Neural cell (in vitro differentiated cells): ENCODE results near the gene FOXL1. TPM values are rescaled to one million over a fixed set of nuclear protein-coding genes. Genes with fewer than 3 reads are reported as not detected.

Experiments used
- H2AFZ ChIP-seq: fragments of 200-600, 300-800 bp; sonication (generic), shearing (Covaris generic); 2 replicates; pipeline ENCODE4 v1.6.0; 2014; ENCODE audit warnings: low read depth, mild to moderate bottlenecking, antibody characterized with exemption, low read length, moderate library complexity
- H3F3A ChIP-seq: fragments of 200-600 bp; shearing (Covaris generic); 2 replicates; pipeline ENCODE4 v1.6.1; 2016; ENCODE audit warnings: mild to moderate bottlenecking, moderate library complexity, mixed read lengths, antibody characterized with exemption, low read length; ENCODE audit not compliant: insufficient read depth, poor library complexity, severe bottlenecking
- H3K27ac ChIP-seq: fragments of 200-600, 300-800 bp; sonication (generic), shearing (Covaris generic); 2 replicates; pipeline ENCODE4 v1.5.1; 2014; ENCODE audit warnings: mild to moderate bottlenecking, low read length, moderate library complexity
- H3K27me3 ChIP-seq: fragments of 300-800, 200-600 bp; sonication (generic), shearing (Covaris generic); 2 replicates; pipeline ENCODE4 v1.6.0; 2014; ENCODE audit warnings: mild to moderate bottlenecking, low read depth, low read length, moderate library complexity; ENCODE audit not compliant: insufficient read depth
- H3K36me3 ChIP-seq: fragments of 300-800, 200-600 bp; sonication (generic), shearing (Covaris generic); 2 replicates; pipeline ENCODE4 v1.5.1; 2014; ENCODE audit warnings: mild to moderate bottlenecking, antibody characterized with exemption, low read length, moderate library complexity; ENCODE audit not compliant: insufficient read depth
- H3K4me2 ChIP-seq: fragments of 300-800, 200-600 bp; sonication (generic), shearing (Covaris generic); 2 replicates; pipeline ENCODE4 v1.6.0; 2014; ENCODE audit warnings: mild to moderate bottlenecking, low read length
- H3K4me3 ChIP-seq: fragments of 300-800, 200-600 bp; sonication (generic), shearing (Covaris generic); 2 replicates; pipeline ENCODE4 v1.5.1; 2014; ENCODE audit warnings: mild to moderate bottlenecking, low read length, moderate library complexity
- H3K79me2 ChIP-seq: fragments of 200-600 bp; shearing (Covaris generic); replicated peaks from 2 replicates; pipeline ENCODE4 v1.6.0; 2014; ENCODE audit warnings: mild to moderate bottlenecking, low read length, moderate library complexity; ENCODE audit not compliant: insufficient read depth
- H3K9ac ChIP-seq: fragments of 300-800, 200-600 bp; sonication (generic), shearing (Covaris generic); 2 replicates; pipeline ENCODE4 v1.6.1; 2016; ENCODE audit warnings: mild to moderate bottlenecking, low read length, mixed read lengths
- H3K9me2 ChIP-seq: fragments of 200-600 bp; shearing (Covaris generic); 2 replicates; pipeline ENCODE4 v1.6.1; 2016; ENCODE audit warnings: mild to moderate bottlenecking, low read length, mixed read lengths; ENCODE audit not compliant: insufficient read depth
- H3K9me3 ChIP-seq: fragments of 200-600, 300-800 bp; sonication (generic), shearing (Covaris generic); 2 replicates; pipeline ENCODE4 v1.6.1; 2016; ENCODE audit warnings: mild to moderate bottlenecking, mixed run types, low read length, moderate library complexity, mixed read lengths
- H4K20me1 ChIP-seq: fragments of 200-600 bp; shearing (Covaris generic); 2 replicates; pipeline ENCODE4 v1.6.1; 2016; ENCODE audit warnings: mild to moderate bottlenecking, mixed run types; ENCODE audit not compliant: insufficient read depth
- CTCF ChIP-seq: fragments of 450-650 bp; IDR thresholded peaks from 2 replicates; pipeline ENCODE4 v1.5.1; 2014; ENCODE audit warnings: antibody characterized with exemption, mild to moderate bottlenecking, moderate library complexity; ENCODE audit not compliant: poor library complexity, severe bottlenecking
- EP300 ChIP-seq: fragments of 450-650 bp; conservative IDR thresholded peaks from 2 replicates; pipeline ENCODE4 v1.6.1; 2014; ENCODE audit warnings: antibody characterized with exemption, mild to moderate bottlenecking, moderate library complexity; ENCODE audit not compliant: poor library complexity, severe bottlenecking
- EZH2 ChIP-seq: fragments of 200-600, 300-800 bp; shearing (Covaris generic), sonication (generic); IDR thresholded peaks from 2 replicates; pipeline ENCODE4 v1.6.1; 2014; ENCODE audit warnings: antibody characterized with exemption, low read length, borderline replicate concordance, mild to moderate bottlenecking; ENCODE audit not compliant: insufficient read depth, poor library complexity, severe bottlenecking
- MXI1 ChIP-seq: fragments of 450-650 bp; conservative IDR thresholded peaks from 2 replicates; pipeline ENCODE4 v1.6.1; 2014; ENCODE audit warnings: antibody characterized with exemption, mild to moderate bottlenecking; ENCODE audit not compliant: poor library complexity, severe bottlenecking
- POLR2AphosphoS5 ChIP-seq: IDR thresholded peaks from 2 replicates; pipeline ENCODE4 v1.6.1; 2012
- RAD21 ChIP-seq: fragments of 450-650 bp; conservative IDR thresholded peaks from 2 replicates; pipeline ENCODE4 v1.6.1; 2014; ENCODE audit warnings: antibody characterized with exemption, mild to moderate bottlenecking, moderate library complexity
- REST ChIP-seq: IDR thresholded peaks from 2 replicates; pipeline ENCODE4 v1.6.1; 2012; ENCODE audit warnings: borderline replicate concordance
- SMC3 ChIP-seq: fragments of 450-650 bp; conservative IDR thresholded peaks from 2 replicates; pipeline ENCODE4 v1.6.1; 2014; ENCODE audit warnings: antibody characterized with exemption, mild to moderate bottlenecking, moderate library complexity; ENCODE audit not compliant: poor library complexity
- TAF1 ChIP-seq: IDR thresholded peaks from 2 replicates; pipeline ENCODE4 v1.6.1; 2012; ENCODE audit warnings: low read depth
- polyA plus RNA-seq: library from polyadenylated mRNA; depleted of rRNA; stranded (reverse); fragments of >200 nt; gene quantifications from 2 replicates; pipeline ENCODE4 v1.2.3, GENCODE V29; 2014

FOXL1 gene
- polyA plus RNA-seq, 1 donor from 2014 or later, result 0.07 TPM

GRCh38 chr16:86534779-86535615, 43.4 kb upstream of the FOXL1 start:
- Histone ChIP-seq H3K27me3 (no peaks in the 10 kb centered on the region), H3K9ac (no peak overlapping the region), H3K36me3 (no peaks in the 10 kb centered on the region), H3K9me2 (no peaks in the 10 kb centered on the region), H3F3A (no peaks in the 10 kb centered on the region), H3K4me3 (no peak overlapping the region), H3K9me3 (no peaks in the 10 kb centered on the region), H2AFZ (no peak overlapping the region), H3K79me2 (no peaks in the 10 kb centered on the region), H3K4me2 (no peak overlapping the region), H3K27ac (no peak overlapping the region), H4K20me1 (no peaks in the 10 kb centered on the region)
- TF ChIP-seq TAF1 (no peak), EZH2 (no peak), REST (no peak), SMC3 (no peak), MXI1 (no peak), EP300 (no peak), CTCF (no peak), POLR2AphosphoS5 (no peak), RAD21 (no peak)

- Histone ChIP-seq H3K9ac (no peak overlapping the region), H3F3A (no peaks in the 10 kb centered on the region), H3K36me3 (no peaks in the 10 kb centered on the region)
These were observed 41.7 kb upstream of the FOXL1 start for GRCh38 chr16:86536621-86537020.

More at GRCh38 chr16:86536621-86537020, 41.7 kb upstream of the FOXL1 start:
- Histone ChIP-seq H3K9me3 (no peaks in the 10 kb centered on the region), H3K79me2 (no peaks in the 10 kb centered on the region), H3K27ac (no peak overlapping the region), H4K20me1 (no peaks in the 10 kb centered on the region), H3K9me2 (no peaks in the 10 kb centered on the region), H3K4me2 (no peak overlapping the region), H2AFZ (no peak overlapping the region), H3K4me3 (no peak overlapping the region), H3K27me3 (no peaks in the 10 kb centered on the region)
- TF ChIP-seq CTCF, result no peak
- TF ChIP-seq SMC3, result no peak
- no peak for TF ChIP-seq RAD21
- no peak for TF ChIP-seq EP300
- TF ChIP-seq MXI1, result no peak
- TF ChIP-seq REST, result no peak
- TF ChIP-seq POLR2AphosphoS5, result no peak
- TF ChIP-seq EZH2, result no peak
- TF ChIP-seq TAF1, result no peak
